GM19239 (cell line): Measurements from ENCODE around the gene TEX22.
A peak's percentile ranks its signal among the peaks of the same experiment; 100 is the strongest.

Experiments used
- DNase-seq: peaks from one replicate; pipeline ENCODE4 v3.0.0; 2011; ENCODE audit warnings: low spot score; ENCODE audit not compliant: insufficient read length
- FAIRE-seq: peaks from 2 replicates; lab custom pipeline; 2011; peaks lifted over from hg19 to GRCh38; lab: Jason Lieb, UNC

Gene TEX22

GRCh38 chr14:105395538-105395854 is 2.8 kb upstream of the TEX22 start:
- FAIRE-seq (no peak), DNase-seq (no peak)

GRCh38 chr14:105397350-105397931 is 897 bp upstream of the TEX22 start:
- FAIRE-seq (no peak), DNase-seq (no peak)

DNA sequence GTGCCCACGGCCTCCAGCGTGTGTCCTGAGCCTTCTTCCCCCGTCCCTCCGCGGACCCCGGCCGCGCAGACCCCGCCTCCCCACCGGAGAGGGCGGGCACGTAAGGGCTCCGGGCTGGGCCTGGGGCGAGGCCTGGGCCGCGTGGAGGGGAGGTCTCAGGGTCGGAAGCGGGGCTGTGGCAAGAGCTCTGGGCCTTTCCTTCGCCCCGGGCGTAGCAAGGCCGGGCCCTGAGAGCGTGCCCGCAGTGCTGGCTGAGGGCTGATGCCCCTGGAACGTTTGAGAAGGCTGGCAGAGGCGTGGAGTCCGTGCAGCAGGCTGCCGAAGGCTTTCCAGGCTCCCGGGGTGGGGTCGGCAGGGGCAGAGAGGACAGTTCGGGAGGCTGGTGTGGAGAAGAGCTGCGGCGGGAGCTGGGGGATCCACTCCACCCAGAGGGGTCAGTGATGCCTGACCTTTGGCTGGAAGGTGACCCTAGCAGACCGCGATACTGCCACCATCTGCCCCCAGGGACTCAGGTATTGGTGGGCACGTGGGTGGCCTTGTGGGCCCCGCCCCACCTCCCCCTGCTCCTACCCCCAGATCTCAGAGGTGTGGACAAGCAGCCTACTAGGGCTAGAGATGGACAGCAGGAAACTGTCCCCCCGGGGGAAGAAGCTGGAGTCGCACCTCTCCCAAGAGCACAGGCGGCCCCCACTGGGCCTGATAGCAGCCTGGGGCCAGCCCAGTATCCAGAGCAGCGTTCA is 558 bp downstream of the TEX22 start:
- peak; percentile 82 for FAIRE-seq
- peak; percentile 68 for DNase-seq

DNA sequence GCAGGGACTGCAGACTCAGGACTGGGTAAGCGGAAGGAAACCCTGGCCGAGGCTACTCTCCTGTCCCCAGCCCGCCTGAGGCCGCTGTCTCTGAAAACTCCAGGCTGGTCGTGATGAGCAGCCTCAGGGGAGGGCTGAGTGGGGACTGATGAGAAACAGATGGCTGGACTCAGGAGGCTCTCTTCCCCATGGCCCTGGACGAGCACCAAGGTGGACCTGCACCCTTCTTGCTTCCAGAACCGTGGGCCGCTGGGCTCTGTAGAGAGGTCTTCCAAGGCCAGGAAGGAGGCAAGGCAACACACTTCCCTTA is 1.1 kb downstream of the TEX22 start:
- FAIRE-seq: no peak
- DNase-seq: no peak

DNA sequence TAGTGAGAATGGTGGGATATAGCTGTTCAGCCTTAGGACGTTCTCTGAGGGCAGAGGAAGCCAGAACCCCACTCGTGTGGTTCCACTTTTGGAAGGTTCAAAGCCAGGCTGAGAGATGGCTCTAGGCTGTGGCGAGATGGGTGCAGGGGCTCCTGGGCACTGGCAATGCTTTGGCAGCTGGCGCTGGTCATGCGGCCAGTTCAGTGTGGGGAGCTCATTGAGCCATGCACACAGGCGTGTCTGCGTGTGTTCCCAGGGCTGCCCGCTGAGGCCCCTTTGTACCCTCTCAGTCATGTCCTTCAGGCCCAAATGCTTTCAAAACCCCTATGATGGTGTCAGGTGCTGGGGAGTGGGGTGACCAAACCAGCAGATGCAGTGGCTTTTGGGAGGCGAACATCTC is 1.7 kb downstream of the TEX22 start:
- no peak for DNase-seq
- no peak for FAIRE-seq

DNA sequence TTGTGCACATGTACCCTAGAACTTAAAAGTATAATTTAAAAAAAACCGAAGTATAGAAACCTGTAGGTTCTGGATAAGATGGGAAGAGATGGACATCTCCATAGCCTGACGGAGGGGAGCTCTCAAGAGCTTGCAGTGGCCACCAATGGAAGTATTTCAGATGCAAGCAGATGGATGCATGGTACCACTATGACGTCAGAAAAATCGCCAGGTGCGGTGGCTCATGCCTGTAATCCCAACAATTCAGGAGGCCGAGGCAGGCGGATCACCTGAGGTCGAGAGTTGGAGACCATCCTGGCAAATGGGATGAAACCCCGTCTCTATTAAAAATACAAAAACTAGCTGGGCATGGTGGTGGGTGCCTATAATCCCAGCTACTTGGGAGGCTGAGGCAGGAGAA is 3.4 kb downstream of the TEX22 start:
- DNase-seq (no peak), FAIRE-seq (no peak)

DNA sequence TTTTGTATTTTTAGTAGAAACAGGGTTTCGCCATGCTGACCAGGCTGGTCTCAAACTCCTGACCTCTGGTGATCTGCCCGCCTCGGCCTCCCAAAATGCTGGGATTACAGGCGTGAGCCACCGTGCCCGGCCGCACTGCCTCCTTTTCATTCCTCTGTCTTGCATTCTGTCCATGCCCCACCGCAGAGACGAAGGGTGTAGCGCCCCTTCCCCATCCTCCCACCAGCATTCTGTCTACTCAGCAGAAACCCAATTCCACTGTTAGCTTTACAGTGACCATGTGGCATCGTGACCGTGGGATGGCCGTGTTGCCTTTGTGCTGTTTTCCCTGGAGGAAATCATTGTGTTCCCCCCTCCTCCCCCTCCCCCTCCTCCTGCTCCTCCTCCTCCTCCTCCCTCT is 10.3 kb downstream of the TEX22 start:
- no peak for FAIRE-seq

GRCh38 chr14:105409364-105409763 is 11.0 kb downstream of the TEX22 start:
- FAIRE-seq: no peak

More for the DNA sequence above, 10.3 kb downstream of the TEX22 start:
- no peak for DNase-seq

DNA sequence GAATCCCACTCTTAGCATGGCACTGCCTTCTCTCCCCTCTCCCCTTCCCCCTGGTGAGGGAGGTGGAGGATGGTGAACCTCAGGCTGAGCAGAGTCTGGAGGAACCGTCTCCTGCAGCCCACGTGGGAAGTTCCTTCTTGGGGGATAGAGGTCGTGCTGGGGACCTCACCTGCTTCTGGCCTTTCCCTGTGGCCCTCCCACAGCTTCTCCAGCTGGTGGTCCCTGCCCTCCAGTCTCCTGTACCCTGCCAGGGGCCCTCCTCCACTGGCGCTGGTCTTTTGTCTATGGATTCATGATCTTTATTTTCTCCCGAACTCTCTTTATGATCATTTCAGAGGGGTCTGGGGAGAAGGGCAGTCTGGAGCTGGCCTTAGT is 12.3 kb downstream of the TEX22 start:
- DNase-seq: no peak
- FAIRE-seq: no peak

More at GRCh38 chr14:105409364-105409763, 11.0 kb downstream of the TEX22 start:
- DNase-seq: no peak

DNA sequence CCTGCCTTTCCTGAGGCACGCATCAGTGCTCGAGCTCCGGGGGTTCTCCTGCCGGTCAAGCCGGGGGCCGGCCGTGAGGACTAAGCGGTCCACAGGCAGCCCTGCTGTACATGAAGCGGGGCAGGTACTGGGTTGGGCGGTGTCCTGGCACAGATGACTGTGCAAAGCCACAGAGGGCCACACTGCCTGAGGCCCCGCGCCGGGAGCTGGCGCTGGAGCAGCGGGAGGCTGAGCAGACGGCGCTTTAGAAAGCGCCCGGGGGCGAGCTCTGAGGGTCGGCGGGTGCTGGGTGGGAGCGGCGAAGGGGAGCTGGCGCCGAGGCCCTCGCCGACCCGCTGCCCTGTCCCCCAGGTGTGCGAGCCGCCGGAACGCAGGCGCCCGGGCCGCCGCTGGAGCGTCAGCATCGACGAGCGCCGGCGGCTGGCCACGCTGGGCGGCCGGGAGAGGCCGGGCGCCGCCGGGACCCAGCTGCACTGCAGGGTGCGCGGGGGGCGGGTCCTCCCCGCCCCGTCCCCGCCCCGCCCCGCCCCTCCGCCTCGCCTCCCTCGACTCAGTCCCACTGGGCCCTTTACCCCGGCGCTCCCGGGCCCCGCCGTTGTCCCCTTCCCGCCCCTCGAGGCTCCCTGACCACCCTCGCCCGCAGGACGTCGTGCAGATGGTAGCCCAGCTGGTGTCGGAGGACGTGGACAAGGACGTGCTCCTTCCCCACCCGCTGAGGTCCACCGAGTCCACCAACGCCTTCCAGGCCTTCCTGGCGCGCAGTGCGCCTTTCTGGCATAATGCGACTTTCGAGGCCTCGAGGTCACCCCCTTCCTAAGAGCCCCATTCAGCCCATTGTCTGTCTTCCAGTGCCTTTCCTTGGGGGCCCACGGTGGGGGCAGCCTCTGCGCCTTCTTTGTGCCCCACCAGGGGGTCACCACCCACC is 12.9 kb downstream of the TEX22 start:
- FAIRE-seq (no peak), DNase-seq (peak; percentile 69)

- FAIRE-seq (no peak), DNase-seq (no peak)
Observed at GRCh38 chr14:105411985-105412770, 13.8 kb downstream of the TEX22 start.

DNA sequence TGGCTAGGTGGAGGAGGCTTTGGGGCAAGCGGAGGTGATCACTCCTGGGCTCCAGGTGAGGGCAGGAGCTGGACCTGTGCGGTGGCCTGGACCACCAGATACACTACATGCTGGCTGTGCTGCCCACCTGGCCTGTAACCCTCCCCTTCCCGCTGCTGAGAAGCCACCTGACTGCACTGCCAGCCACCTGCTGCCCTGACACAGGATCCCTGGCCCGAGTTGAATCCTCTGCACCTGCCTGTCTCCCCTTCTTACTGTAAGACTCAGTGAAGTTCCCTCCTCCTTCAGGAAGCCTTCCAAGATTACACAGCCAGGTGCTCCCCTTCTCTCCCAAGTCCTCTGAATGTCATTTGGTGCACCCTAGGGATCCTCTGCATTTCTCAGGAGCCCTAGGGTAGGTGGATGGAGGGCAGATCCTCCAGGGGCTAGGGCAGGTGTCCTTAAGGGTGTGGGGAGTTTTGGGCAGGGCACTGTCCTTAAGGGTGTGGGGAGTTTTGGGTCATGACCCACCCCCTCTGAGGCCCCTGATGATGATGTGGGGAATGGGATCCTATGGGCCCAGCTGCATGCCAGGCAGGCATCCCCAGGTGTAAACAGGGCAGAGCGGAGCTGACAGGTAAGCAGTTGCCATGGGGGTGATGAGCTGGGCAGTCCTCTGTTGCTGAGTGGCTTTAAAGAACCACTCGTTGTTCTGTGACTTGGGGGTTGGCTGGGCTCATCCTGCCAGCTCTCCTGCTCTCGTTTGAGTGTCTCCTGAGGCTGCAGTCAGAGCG is 14.6 kb downstream of the TEX22 start:
- no peak for DNase-seq

GRCh38 chr14:105413544-105413886 is 15.2 kb downstream of the TEX22 start:
- FAIRE-seq (no peak), DNase-seq (no peak)

More for the DNA sequence above, 14.6 kb downstream of the TEX22 start:
- no peak for FAIRE-seq

- peak; percentile 88 for DNase-seq
- FAIRE-seq: no peak
Observed at GRCh38 chr14:105414456-105415371, 16.4 kb downstream of the TEX22 start.

DNA sequence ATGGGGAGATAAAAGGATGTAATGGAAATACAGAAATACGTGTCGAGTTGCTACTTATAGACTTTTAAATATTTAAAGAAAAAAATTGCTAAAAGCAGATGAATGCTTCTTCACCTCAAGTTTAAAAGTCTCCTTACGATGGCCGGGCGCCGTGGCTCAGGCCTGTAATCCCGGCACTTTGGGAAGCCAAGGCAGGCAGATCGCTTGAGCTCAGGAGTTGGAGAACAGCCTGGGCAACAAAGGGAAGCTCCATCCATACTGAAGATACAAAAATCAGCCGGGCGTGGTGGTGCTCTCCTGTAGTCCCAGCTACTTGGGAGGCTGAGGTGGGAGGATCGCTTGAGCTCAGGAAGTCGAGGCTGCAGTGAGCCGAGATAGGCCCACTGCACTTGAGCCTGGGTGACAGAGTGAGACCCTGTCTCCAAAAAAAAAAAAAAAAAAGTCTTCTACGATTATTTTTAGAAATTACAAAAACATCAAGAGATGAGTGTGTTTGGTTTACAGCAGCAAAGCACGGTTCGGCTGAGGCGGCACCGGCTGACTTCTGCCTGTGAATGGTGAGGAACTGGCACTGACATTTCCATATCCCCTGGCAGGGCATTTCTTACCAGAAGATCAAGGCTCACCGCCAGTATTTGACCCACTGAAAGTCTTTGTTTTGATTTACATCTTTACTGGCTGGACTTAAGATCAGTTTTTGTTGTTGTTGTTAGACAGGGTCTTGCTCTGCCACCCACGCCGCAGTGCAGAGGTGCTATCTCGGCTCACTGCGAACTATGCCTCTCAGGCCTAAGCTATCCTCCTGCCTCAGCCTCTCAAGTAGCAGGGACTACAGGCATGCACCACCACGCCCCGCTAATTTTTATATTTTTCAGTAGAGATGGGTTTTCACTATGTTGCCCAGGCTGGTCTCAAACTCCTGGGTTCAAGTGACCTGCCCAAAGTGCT is 17.4 kb downstream of the TEX22 start:
- no peak for DNase-seq
- no peak for FAIRE-seq

DNA sequence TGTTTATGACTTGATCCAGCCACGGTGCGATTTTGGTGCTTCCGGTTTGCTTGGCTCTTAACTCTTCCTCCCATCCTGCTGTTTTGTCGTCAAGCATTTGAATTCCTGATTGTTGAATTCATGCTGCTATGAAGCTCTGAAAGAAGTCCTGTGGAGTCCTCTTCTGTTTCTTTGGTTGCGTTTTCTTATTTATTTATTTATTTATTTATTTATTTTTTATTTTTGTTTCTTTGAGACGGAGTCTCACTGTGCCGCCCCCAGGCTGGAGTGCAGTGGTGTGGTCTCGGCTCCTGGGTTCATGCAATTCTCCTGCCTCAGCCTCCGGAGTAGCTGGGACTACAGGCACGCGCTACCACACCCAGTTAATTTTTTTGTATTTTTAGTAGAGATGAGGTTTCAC is 18.3 kb downstream of the TEX22 start:
- DNase-seq: no peak
- no peak for FAIRE-seq

DNA sequence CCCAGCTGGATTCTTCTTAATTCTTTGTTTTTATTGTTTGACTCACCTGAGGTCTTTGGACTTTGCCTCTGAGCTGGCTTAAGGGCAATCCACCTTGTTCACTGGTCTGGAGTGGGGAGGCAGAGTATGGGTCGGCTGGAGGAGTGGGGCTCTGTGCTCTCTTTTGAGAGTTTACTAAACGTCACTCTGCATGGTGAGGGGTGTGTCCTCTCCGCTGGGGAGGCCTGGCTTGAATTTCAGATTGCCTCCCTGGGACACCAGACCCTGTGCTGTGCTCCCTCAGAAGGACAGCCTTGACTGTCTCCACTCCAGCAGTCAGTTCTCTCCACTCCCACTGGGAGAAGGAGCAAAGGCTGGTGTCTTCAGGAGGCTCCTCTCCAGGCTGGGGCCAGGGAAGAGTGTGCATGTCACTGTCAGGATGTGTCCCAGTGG is 19.4 kb downstream of the TEX22 start:
- DNase-seq (no peak), FAIRE-seq (no peak)
